AG04450 (cell line): Measurements from ENCODE around the gene DLL4. TPM values are rescaled to one million over a fixed set of nuclear protein-coding genes. Genes with fewer than 3 reads are reported as not detected.

Experiments used
- CTCF ChIA-PET: fragments of 300-600, 350-600 bp; formaldehyde crosslinking; extraction: SDS; loops from one replicate; lab custom pipeline; 2022; ENCODE audit warnings: antibody characterized with exemption, inconsistent platforms; lab: Charles Lee
- POLR2A ChIA-PET: fragments of 350-600 bp; formaldehyde crosslinking; extraction: SDS; loops from one replicate; lab custom pipeline; 2021; ENCODE audit warnings: antibody characterized with exemption, inconsistent platforms; lab: Yijun Ruan, JAX
- DNase-seq: peaks from one replicate; pipeline ENCODE4 v3.0.0-alpha.2; 2011; ENCODE audit warnings: low read depth, low spot score
- H3K27ac ChIP-seq: one replicate; pipeline ENCODE4 v1.5.1; 2012; ENCODE audit warnings: low read depth, low read length, control low read depth
- H3K27me3 ChIP-seq: one replicate; pipeline ENCODE4 v1.6.0; 2012; ENCODE audit warnings: low read length; ENCODE audit not compliant: control insufficient read depth, insufficient read depth
- H3K4me3 ChIP-seq: 2 replicates; pipeline ENCODE4 v1.5.1; 2011; ENCODE audit warnings: mild to moderate bottlenecking, low read depth, low read length, control low read depth
- H3K9me3 ChIP-seq: 2 replicates; pipeline ENCODE4 v1.5.1; 2012; ENCODE audit warnings: low read length; ENCODE audit not compliant: control insufficient read depth, insufficient read depth
- CTCF ChIP-seq: IDR thresholded peaks from 2 replicates; pipeline ENCODE4 v1.5.1; 2011; ENCODE audit warnings: low read depth, low read length, control low read depth, inconsistent platforms
- polyA plus RNA-seq: library from polyadenylated mRNA; depleted of rRNA; stranded (reverse); fragments of >200 nt; gene quantifications from 2 replicates; pipeline ENCODE4 v1.2.3, GENCODE V29; 2011

The DLL4 gene
- polyA plus RNA-seq, 1 experiment = 1.5 TPM

GRCh38 chr15:40918146-40918798 lies 10.9 kb upstream of the DLL4 start:
- Histone ChIP-seq H3K9me3 (no peaks in the 10 kb centered on the region), H3K4me3 (no peak overlapping the region), H3K27ac (no peak overlapping the region), H3K27me3 (no peaks in the 10 kb centered on the region)
- no peak for TF ChIP-seq CTCF
- no peak for DNase-seq
- ChIA-PET POLR2A (no interaction called here), CTCF (no interaction called here)

- POLR2A ChIA-PET = no interaction called here
- no peak overlapping the region for H3K27ac ChIP-seq
- CTCF ChIA-PET = interaction anchor here (1.0 kb wide), 1 partner anchor 23 kb away, joined by 3 read pairs; no protein-coding TSS in a partner anchor
These were observed 10.2 kb upstream of the DLL4 start for GRCh38 chr15:40918799-40919392.

GRCh38 chr15:40921949-40922607 lies 7.1 kb upstream of the DLL4 start:
- TF ChIP-seq CTCF = no peak
- CTCF ChIA-PET = no interaction called here
- no peak for DNase-seq
- Histone ChIP-seq H3K9me3 (no peaks in the 10 kb centered on the region), H3K4me3 (no peak overlapping the region), H3K27ac (no peak overlapping the region), H3K27me3 (peaks cover 21% of the 10 kb centered on the region)
- POLR2A ChIA-PET = interaction anchor here (0.6 kb wide), 1 partner anchor 61 kb away, joined by 4 read pairs; no protein-coding TSS in a partner anchor

More at GRCh38 chr15:40918799-40919392, 10.2 kb upstream of the DLL4 start:
- TF ChIP-seq CTCF = no peak
- DNase-seq = no peak
- H3K4me3 ChIP-seq = no peak overlapping the region
- no peaks in the 10 kb centered on the region for H3K27me3 ChIP-seq
- H3K9me3 ChIP-seq = no peaks in the 10 kb centered on the region

- no peak for TF ChIP-seq CTCF
- H3K27me3 ChIP-seq = peaks cover 26% of the 10 kb centered on the region
- H3K9me3 ChIP-seq = no peaks in the 10 kb centered on the region
- no peak overlapping the region for H3K27ac ChIP-seq
- ChIA-PET CTCF (no interaction called here), POLR2A (no interaction called here)
- no peak for DNase-seq
- no peak overlapping the region for H3K4me3 ChIP-seq
These were observed 6.5 kb upstream of the DLL4 start for GRCh38 chr15:40922608-40923005.
